HPDE6-E6E7 (cell line): Measurements from ENCODE around the gene GDF2.

ENCODE experiments used
- DNase-seq: peaks from one replicate; pipeline ENCODE4 v3.0.0; 2011; ENCODE audit warnings: missing footprints; ENCODE audit errors: extremely low spot score

Gene GDF2

GRCh38 chr10:47311932-47312662 is 10.2 kb upstream of the GDF2 start:
- peak; percentile 82 for DNase-seq

GRCh38 chr10:47312663-47312995 is 9.6 kb upstream of the GDF2 start:
- DNase-seq = no peak

- no peak for DNase-seq
These were observed 7.8 kb upstream of the GDF2 start for GRCh38 chr10:47314416-47314970.

GRCh38 chr10:47315421-47315820 is 6.8 kb upstream of the GDF2 start:
- DNase-seq = no peak

- DNase-seq = no peak
These were observed 6.1 kb upstream of the GDF2 start for GRCh38 chr10:47316131-47316530.

- DNase-seq = no peak
These were observed 5.0 kb upstream of the GDF2 start for GRCh38 chr10:47317251-47317650.

- DNase-seq = no peak
These were observed 3.5 kb upstream of the GDF2 start for GRCh38 chr10:47318706-47319105.

- no peak for DNase-seq
These were observed 2.5 kb upstream of the GDF2 start for GRCh38 chr10:47319784-47320183.

- DNase-seq = no peak
These were observed 1.4 kb upstream of the GDF2 start for GRCh38 chr10:47320812-47321211.

- DNase-seq = no peak
These were observed 596 bp upstream of the GDF2 start for GRCh38 chr10:47321521-47322195.

- DNase-seq = no peak
These were observed 833 bp downstream of the GDF2 start for GRCh38 chr10:47323087-47323486.

- no peak for DNase-seq
These were observed 1.5 kb downstream of the GDF2 start for GRCh38 chr10:47323636-47324296.

- DNase-seq = no peak
These were observed 3.3 kb downstream of the GDF2 start for GRCh38 chr10:47325303-47326291.

- no peak for DNase-seq
These were observed 4.2 kb downstream of the GDF2 start for GRCh38 chr10:47326306-47326926.

GRCh38 chr10:47326927-47327330 is 4.7 kb downstream of the GDF2 start:
- DNase-seq = no peak

- no peak for DNase-seq
These were observed 7.6 kb downstream of the GDF2 start for GRCh38 chr10:47329855-47330254.

GRCh38 chr10:47330366-47330765 is 8.1 kb downstream of the GDF2 start:
- DNase-seq = no peak

GRCh38 chr10:47330804-47331203 is 8.6 kb downstream of the GDF2 start:
- DNase-seq = no peak

GRCh38 chr10:47331491-47331890 is 9.2 kb downstream of the GDF2 start:
- DNase-seq = no peak

GRCh38 chr10:47331954-47332353 is 9.7 kb downstream of the GDF2 start:
- DNase-seq = no peak

- no peak for DNase-seq
These were observed 10.1 kb downstream of the GDF2 start for GRCh38 chr10:47332371-47332770.
